ENCODE data around the gene CCNB3.

CCNB3 gene

DNA sequence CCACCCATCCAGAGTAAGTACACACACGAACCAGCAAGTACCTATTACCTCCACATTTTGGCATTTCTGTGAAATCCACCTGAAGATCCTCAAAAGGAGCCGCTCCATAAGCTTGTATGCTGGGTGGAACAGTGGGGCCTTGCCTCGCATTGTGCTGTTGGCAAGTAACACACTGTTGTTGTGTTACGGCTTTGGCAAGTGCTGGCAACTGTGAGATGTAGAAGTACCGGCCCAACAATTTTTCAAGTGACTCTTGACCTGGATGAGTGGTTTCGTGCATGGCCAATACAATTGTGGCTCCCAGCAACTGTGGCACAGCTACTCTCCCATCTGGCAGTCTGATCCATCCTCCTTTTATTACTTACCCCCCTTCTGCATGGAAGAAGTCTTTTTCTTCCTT, 128.7 kb downstream of the CCNB3 start:
- in situ Hi-C loops (cut with MboI; ENCODE audit: low pct_unique_long_range_greater_than_20kb, low sequenced_read_pairs): no loop called here
- DNase-seq: no peak

DNA sequence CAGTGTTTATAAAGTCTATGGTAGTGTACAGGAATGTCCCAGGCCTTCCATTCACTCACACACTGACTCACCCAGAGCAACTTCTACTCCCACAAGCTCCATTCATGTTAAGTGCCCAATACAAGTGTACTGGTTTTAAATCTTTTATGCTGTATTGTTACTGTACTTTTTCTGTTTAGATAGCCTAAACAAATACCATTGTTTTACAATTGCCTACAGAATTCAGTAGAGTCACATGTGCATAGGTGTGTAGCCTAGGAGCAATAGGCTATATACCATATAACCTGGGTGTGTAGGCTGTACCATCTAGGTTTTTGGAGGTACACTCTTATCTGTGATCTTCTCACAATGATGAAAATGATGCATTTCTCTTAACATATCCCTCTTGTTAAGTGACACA, 139.4 kb downstream of the CCNB3 start:
- no peak for DNase-seq
- in situ Hi-C loops (cut with MboI; ENCODE audit: low pct_unique_long_range_greater_than_20kb, low sequenced_read_pairs): no loop called here

DNA sequence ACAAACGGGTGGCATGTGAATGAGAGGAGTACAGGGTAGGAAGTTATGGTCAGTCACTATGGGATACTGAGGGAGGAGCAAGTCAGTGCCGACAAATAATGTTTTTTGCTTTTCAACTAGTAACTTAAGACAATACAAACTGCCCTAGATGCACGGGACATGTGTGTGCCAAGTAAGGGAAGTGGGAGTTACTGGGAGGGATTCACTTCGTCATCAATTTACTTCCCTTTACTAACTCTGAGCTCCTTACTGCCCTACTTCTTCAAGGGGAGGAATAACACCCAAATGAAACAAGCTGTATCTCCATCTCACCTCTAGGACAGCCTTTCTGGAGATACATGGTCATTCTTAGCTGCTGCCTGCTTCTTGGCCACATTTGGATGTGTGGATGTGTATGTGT, 168.4 kb downstream of the CCNB3 start:
- in situ Hi-C loops (cut with MboI; ENCODE audit: low pct_unique_long_range_greater_than_20kb, low sequenced_read_pairs): no loop called here
- DNase-seq: peak; percentile 65

DNA sequence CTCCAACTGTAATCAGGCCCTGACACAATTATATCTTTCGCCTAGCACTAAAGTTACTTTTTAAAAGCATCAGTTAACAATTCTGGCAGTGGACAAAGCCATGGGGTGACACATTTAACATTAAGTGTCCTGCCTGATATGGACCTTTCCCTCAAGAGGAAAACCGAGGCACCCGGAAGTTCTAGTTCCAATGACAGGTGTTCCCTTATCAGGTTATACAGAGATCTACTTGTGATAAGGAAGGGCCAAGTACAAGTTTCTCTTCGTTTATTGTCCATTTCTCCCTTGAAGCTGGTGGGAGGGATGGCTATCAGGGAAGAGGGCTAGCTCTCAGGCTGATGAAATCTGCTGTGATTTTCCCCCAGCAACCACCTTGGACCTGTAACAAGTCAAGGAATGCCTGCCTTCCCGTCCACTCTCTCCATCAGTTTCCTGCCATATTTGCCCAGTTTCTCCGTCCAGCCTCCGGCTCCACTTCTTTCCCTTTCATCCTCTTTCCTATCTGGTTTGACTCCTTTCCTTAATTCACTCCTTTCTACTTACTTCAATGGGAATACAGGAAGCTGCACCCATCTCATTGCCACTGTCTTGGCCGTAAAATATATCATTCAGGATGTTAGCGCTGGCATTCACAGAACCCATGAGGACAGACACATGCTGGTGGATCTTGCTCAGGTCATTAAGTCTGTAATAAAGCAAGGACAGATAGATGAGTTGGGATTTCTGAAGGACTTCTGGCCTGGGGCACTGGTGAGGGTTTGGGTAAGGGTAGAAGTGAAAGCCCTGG, 171.1 kb downstream of the CCNB3 start:
- no peak for DNase-seq
- in situ Hi-C loops (cut with MboI; ENCODE audit: low pct_unique_long_range_greater_than_20kb, low sequenced_read_pairs): no loop called here

DNA sequence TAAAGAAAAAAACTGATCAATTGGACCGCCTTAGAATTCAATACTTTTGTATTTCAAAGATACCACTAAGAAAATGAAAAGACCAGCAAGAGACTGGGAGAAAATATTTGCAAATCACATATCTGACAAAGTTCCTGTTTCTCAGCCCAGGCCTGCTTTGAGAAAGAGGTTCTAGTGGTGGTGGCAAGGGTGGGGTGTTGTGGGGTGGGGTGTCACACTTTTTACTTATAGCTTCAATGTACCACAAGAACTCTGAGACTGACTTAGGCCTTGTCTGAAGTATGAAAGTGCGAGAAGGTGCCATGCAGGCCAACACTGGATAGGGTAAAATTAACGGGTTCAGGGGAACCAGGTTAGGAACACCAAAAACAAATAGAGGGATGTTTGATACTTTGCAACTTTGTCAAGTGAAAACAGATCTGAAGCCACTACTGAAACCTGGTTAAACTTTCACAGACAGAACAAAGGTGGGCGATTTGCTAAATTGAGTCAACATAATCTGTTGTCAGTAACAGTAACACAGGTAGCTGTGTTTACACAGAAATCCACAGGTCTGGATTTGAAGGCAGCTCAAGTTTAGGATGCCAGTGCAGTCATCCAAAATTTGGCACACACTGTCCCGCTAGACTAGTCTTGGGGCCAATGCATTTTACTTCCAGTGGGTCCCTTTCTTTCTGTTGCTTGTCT, 177.3 kb downstream of the CCNB3 start:
- in situ Hi-C loops (cut with MboI; ENCODE audit: low pct_unique_long_range_greater_than_20kb, low sequenced_read_pairs): no loop called here

DNA sequence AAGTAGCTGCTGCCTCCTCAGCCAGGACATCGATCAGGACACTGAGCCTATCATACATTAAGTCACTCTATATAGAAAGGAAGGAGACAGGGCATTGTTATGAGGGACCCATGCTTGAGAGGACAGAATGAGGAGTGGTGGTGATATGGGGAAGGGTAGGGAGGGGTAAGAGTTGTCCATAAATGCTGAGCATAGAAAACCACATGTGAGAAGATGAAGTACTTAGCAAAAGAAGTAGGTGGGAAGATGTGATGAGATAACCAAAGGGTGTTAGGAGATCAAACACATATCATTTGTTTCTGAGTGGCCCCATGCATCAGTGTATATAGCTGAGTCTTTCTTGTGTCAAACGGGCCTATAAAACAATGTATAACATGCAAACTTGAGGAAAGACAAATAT, 182.0 kb downstream of the CCNB3 start:
- in situ Hi-C loops (cut with MboI; ENCODE audit: low pct_unique_long_range_greater_than_20kb, low sequenced_read_pairs): no loop called here
- DNase-seq: no peak

More for the DNA sequence above, 177.3 kb downstream of the CCNB3 start:
- DNase-seq: no peak

DNA sequence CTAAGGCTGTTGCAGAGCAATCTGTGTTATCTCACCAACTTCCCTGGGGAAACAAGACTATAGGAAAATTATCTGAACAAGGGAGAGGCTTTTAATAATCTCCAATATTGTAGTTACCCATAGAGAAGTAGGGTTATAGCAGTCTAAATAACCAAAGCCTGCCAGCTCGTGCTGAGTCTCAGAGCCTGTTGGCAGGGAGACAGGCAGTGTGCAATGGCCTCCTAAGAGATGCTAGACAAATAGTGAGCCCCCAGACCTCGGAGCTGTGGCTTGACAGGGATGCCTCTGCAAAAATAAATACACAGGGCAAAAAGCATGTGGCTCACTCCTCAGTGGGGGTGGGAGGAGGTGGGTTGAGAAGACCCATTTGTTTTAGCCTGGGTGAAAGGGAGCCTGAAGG, 189.3 kb downstream of the CCNB3 start:
- DNase-seq: no peak
- in situ Hi-C loops (cut with MboI; ENCODE audit: low pct_unique_long_range_greater_than_20kb, low sequenced_read_pairs): no loop called here

Data from KBM-7 (cell line).